ENCODE results near the gene LGALS14. TPM values are rescaled to one million over a fixed set of nuclear protein-coding genes. Genes with fewer than 3 reads are reported as not detected.

Gene LGALS14
- total and polyA plus RNA-seq, 12 donors, result 2.2 TPM; not detected in 11

DNA sequence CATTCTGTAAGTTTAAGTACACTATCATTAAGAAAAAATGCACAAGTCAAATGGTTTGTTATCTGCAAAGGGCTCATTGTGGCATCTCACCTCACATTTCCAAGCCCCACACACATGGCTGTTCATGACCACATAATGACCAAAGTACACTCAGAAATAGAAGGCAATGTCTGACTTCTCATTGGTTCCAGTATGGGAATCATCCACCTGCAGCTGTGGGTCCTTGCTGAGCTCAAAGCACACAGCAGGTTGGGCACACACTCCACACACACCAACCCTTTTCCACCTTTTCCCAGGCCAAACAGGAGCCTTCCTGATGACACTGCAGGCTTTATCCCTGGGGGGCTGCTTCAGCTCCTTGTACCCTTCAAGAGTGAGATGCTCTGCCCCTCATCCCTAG is 21.7 kb downstream of the LGALS14 start:
- no peak for DNase-seq
- Histone ChIP-seq H3K4me3 (no peak overlapping the region), H3K27me3 (no peaks in the 10 kb centered on the region), H3K27ac (no peak overlapping the region), H3K9me3 (replicated peaks in 1 of 3) (no peaks in the 10 kb centered on the region), H3K36me3 (replicated peaks in 1 of 2) (no peaks in the 10 kb centered on the region), H3K4me1 (replicated peaks in 1 of 2) (no peaks in the 10 kb centered on the region)
- intact Hi-C loops (cut with DNase I), result no loop called here
- no peak for TF ChIP-seq POLR2A (IDR thresholded peaks at IDR 0.05)
- TF ChIP-seq, protein P1, sequence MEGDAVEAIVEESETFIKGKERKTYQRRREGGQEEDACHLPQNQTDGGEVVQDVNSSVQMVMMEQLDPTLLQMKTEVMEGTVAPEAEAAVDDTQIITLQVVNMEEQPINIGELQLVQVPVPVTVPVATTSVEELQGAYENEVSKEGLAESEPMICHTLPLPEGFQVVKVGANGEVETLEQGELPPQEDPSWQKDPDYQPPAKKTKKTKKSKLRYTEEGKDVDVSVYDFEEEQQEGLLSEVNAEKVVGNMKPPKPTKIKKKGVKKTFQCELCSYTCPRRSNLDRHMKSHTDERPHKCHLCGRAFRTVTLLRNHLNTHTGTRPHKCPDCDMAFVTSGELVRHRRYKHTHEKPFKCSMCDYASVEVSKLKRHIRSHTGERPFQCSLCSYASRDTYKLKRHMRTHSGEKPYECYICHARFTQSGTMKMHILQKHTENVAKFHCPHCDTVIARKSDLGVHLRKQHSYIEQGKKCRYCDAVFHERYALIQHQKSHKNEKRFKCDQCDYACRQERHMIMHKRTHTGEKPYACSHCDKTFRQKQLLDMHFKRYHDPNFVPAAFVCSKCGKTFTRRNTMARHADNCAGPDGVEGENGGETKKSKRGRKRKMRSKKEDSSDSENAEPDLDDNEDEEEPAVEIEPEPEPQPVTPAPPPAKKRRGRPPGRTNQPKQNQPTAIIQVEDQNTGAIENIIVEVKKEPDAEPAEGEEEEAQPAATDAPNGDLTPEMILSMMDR (IDR thresholded peaks at IDR 0.05), result no peak

DNA sequence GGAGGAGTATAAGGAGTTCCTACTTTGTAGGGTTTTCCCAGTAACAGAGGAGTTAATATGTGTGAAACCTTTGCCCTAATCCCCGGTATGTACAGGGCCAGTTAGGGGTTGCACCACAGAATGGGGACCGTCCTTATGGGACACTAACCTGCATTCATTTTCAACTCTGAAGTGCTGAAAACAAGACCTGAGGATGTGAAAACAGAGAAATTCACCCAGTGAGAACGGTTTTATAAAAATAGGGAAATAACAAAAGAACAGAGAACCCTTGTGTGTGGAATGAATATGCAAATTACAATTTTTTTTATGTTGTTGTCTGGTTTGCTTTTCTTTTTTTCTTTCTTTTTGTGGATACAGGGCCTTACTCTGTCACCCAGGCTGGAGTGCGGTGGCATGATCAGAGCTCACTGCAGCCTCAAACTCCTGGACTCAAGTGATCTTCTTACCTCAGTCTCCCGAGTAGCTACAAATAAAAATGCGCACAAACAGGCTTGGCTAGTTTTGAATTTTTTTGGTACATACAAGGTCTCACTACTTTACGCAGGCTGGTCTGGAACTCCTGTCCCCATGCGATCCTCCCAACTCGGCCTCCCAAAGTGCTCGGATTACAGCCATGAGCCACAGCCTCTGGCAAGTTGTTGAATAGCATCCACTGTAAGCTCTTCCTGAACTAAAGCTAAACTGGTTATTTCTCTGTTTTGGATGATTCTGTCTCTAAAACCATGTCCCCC is 23.0 kb downstream of the LGALS14 start:
- no peak overlapping the region for H3K4me3 ChIP-seq
- TF ChIP-seq, protein P1 (IDR thresholded peaks at IDR 0.05), result no peak
- no peak for TF ChIP-seq POLR2A (IDR thresholded peaks at IDR 0.05)
- 69 to 80% (median 72%) methylated on average over 10 of the region's 10 CpGs for WGBS, 4 donors
- no peaks in the 10 kb centered on the region for H3K4me1 ChIP-seq (replicated peaks in 1 of 2)
- H3K9me3 ChIP-seq (replicated peaks in 1 of 3), result no peaks in the 10 kb centered on the region
- no peak for DNase-seq
- intact Hi-C loops (cut with DNase I), result no loop called here
- H3K36me3 ChIP-seq (replicated peaks in 1 of 2), result no peaks in the 10 kb centered on the region
- no peaks in the 10 kb centered on the region for H3K27me3 ChIP-seq
- H3K27ac ChIP-seq, result no peak overlapping the region

DNA sequence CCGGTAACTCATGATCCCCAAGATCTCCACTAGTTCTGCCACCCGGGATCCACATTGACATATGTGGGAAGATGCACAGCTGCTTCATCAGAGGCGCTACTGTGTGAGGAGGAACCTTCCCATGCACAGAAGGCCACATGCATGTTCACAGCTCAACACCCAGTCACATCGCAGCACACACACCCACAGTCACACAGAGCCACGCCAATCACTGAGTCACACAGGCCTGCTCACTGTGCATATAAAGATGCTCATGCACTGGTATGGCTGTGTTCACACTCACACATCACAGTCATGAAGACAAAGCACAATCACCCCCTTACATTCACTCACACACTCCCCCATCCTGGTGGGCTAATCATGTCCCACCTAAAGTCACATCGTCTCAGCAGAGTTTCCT is 23.8 kb downstream of the LGALS14 start:
- TF ChIP-seq, protein P1 (IDR thresholded peaks at IDR 0.05), result no peak
- no peak for TF ChIP-seq POLR2A (IDR thresholded peaks at IDR 0.05)
- Histone ChIP-seq H3K27ac (no peak overlapping the region), H3K4me3 (no peak overlapping the region), H3K4me1 (replicated peaks in 1 of 2) (no peaks in the 10 kb centered on the region), H3K27me3 (no peaks in the 10 kb centered on the region), H3K36me3 (replicated peaks in 1 of 2) (no peaks in the 10 kb centered on the region), H3K9me3 (replicated peaks in 1 of 3) (no peaks in the 10 kb centered on the region)
- DNase-seq, result no peak
- 65 to 84% (median 81%) methylated on average over 5 to 6 of the region's 6 CpGs for WGBS, 4 donors
- intact Hi-C loops (cut with DNase I), result no loop called here

DNA sequence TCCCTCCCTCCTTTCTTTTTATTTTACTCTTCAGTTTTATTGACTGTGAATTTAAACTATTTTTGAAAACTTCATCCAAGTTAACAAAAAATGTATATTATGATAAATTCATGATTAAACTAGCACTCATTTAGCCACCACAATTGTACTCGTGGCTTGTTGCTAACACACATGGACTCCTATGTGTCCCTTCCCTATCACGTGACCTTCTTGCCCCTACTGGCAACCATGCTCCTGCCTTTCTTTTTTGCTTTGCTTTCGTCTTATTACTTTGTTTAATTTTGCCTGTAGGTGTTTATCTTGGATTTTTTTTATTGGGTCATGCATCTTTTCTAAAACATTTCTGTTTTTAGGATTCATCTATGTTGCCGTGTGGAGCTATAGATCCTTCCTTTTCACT is 25.3 kb downstream of the LGALS14 start:
- H3K9me3 ChIP-seq (replicated peaks in 1 of 3), result no peaks in the 10 kb centered on the region
- 60 to 65% (median 61%) methylated on average over 4 of the region's 4 CpGs for WGBS, 4 donors
- H3K36me3 ChIP-seq (replicated peaks in 1 of 2), result no peaks in the 10 kb centered on the region
- H3K4me3 ChIP-seq, result no peak overlapping the region
- intact Hi-C loops (cut with DNase I), result no loop called here
- H3K27me3 ChIP-seq, result no peaks in the 10 kb centered on the region
- DNase-seq, result no peak
- H3K27ac ChIP-seq, result no peak overlapping the region
- H3K4me1 ChIP-seq (replicated peaks in 1 of 2), result no peaks in the 10 kb centered on the region
- TF ChIP-seq, protein P1 (IDR thresholded peaks at IDR 0.05), result no peak
- TF ChIP-seq POLR2A (IDR thresholded peaks at IDR 0.05), result no peak
